H9 (cell line): ENCODE data around the gene FEM1C. TPM values are rescaled to one million over a fixed set of nuclear protein-coding genes. Genes with fewer than 3 reads are reported as not detected.

Experiments
- DNase-seq: peaks from one replicate; pipeline ENCODE4 v3.0.0-alpha.2; 2017
- H2AFZ ChIP-seq: one replicate; pipeline ENCODE4 v1.6.1; 2013; ENCODE audit warnings: mild to moderate bottlenecking, low read length, control low read depth, moderate library complexity
- H2AK5ac ChIP-seq: 2 replicates; pipeline ENCODE4 v1.6.1; 2013; ENCODE audit warnings: low read length, control low read depth, mixed read lengths; ENCODE audit not compliant: insufficient read length
- H2BK120ac ChIP-seq: one replicate; pipeline ENCODE4 v1.6.1; 2013; ENCODE audit warnings: low read depth, mild to moderate bottlenecking, low read length, control low read depth, inconsistent platforms; ENCODE audit not compliant: poor library complexity, severe bottlenecking
- H2BK12ac ChIP-seq: 2 replicates; pipeline ENCODE4 v1.6.1; 2013; ENCODE audit warnings: low read length, control low read depth, mixed read lengths, low read depth; ENCODE audit not compliant: insufficient read length
- H2BK15ac ChIP-seq: 2 replicates; pipeline ENCODE4 v1.6.1; 2013; ENCODE audit warnings: low read depth, low read length, control low read depth
- H2BK20ac ChIP-seq: one replicate; pipeline ENCODE4 v1.6.1; 2013; ENCODE audit warnings: low read depth, mild to moderate bottlenecking, low read length, control low read depth, inconsistent platforms; ENCODE audit not compliant: poor library complexity, severe bottlenecking
- H2BK5ac ChIP-seq: 2 replicates; pipeline ENCODE4 v1.6.1; 2013; ENCODE audit warnings: low read length, control low read depth, mixed read lengths; ENCODE audit not compliant: insufficient read length
- H3K14ac ChIP-seq: 2 replicates; pipeline ENCODE4 v1.6.1; 2013; ENCODE audit warnings: low read length, control low read depth; ENCODE audit not compliant: insufficient read depth
- H3K18ac ChIP-seq: 2 replicates; pipeline ENCODE4 v1.6.1; 2013; ENCODE audit warnings: low read depth, mild to moderate bottlenecking, mixed read lengths, low read length, control low read depth; ENCODE audit not compliant: insufficient read length
- H3K23ac ChIP-seq: 2 replicates; pipeline ENCODE4 v1.6.1; 2013; ENCODE audit warnings: low read length, control low read depth, mixed read lengths, low read depth; ENCODE audit not compliant: insufficient read length
- H3K23me2 ChIP-seq: 2 replicates; pipeline ENCODE4 v1.6.1; 2013; ENCODE audit warnings: low read depth, mild to moderate bottlenecking, mixed read lengths, low read length, control low read depth; ENCODE audit not compliant: insufficient read length, poor library complexity, severe bottlenecking
- H3K27ac ChIP-seq: 2 replicates; pipeline ENCODE4 v1.5.1; 2013; ENCODE audit warnings: low read length, control low read depth, mixed read lengths, low read depth; ENCODE audit not compliant: insufficient read length
- H3K27me3 ChIP-seq: 2 replicates; pipeline ENCODE4 v1.6.1; 2013; ENCODE audit warnings: low read length, control low read depth, inconsistent platforms; ENCODE audit not compliant: insufficient read depth
- H3K4ac ChIP-seq: 2 replicates; pipeline ENCODE4 v1.6.1; 2013; ENCODE audit warnings: low read depth, mild to moderate bottlenecking, control low read depth, inconsistent platforms, low read length, moderate library complexity
- H3K4me1 ChIP-seq: 2 replicates; pipeline ENCODE4 v1.6.1; 2013; ENCODE audit warnings: low read length, control low read depth, inconsistent platforms; ENCODE audit not compliant: insufficient read depth
- H3K4me2 ChIP-seq: 2 replicates; pipeline ENCODE4 v1.6.1; 2013; ENCODE audit warnings: low read length, control low read depth, mixed read lengths; ENCODE audit not compliant: insufficient read length, insufficient read depth
- H3K56ac ChIP-seq: 2 replicates; pipeline ENCODE4 v1.6.1; 2013; ENCODE audit warnings: low read depth, mild to moderate bottlenecking, mixed read lengths, low read length, control low read depth; ENCODE audit not compliant: insufficient read length
- H3K79me1 ChIP-seq: 2 replicates; pipeline ENCODE4 v1.6.1; 2013; ENCODE audit warnings: low read depth, mild to moderate bottlenecking, moderate library complexity, low read length, control low read depth, inconsistent platforms; ENCODE audit not compliant: insufficient read depth, poor library complexity, severe bottlenecking
- H3K79me2 ChIP-seq: 2 replicates; pipeline ENCODE4 v1.6.1; 2013; ENCODE audit warnings: low read length, control low read depth, inconsistent platforms; ENCODE audit not compliant: insufficient read depth
- H3K9ac ChIP-seq: 2 replicates; pipeline ENCODE4 v1.6.1; 2013; ENCODE audit warnings: low read length, control low read depth, mixed read lengths; ENCODE audit not compliant: insufficient read length; ENCODE audit errors: extremely low read depth
- H3K9me3 ChIP-seq: one replicate; pipeline ENCODE4 v1.6.1; 2013; ENCODE audit warnings: low read depth, low read length, inconsistent platforms; ENCODE audit not compliant: control insufficient read depth
- H3T11ph ChIP-seq: one replicate; pipeline ENCODE4 v1.6.1; 2013; ENCODE audit warnings: mild to moderate bottlenecking, low read length, control low read depth, inconsistent platforms
- H4K20me1 ChIP-seq: one replicate; pipeline ENCODE4 v1.6.1; 2013; ENCODE audit not compliant: control insufficient read depth, insufficient read length, insufficient read depth
- H4K5ac ChIP-seq: 2 replicates; pipeline ENCODE4 v1.6.1; 2013; ENCODE audit warnings: low read depth, mild to moderate bottlenecking, mixed read lengths, low read length, control low read depth; ENCODE audit not compliant: insufficient read length
- H4K8ac ChIP-seq: replicated peaks from 2 replicates; pipeline ENCODE4 v1.6.1; 2013; ENCODE audit warnings: low read length, control low read depth, mixed read lengths, low read depth; ENCODE audit not compliant: insufficient read length
- H4K91ac ChIP-seq: 2 replicates; pipeline ENCODE4 v1.6.1; 2013; ENCODE audit warnings: low read depth, mild to moderate bottlenecking, moderate library complexity, mixed read lengths, low read length, control low read depth; ENCODE audit not compliant: insufficient read length
- H3K27ac Mint-ChIP-seq, 3 experiments: 2 replicates in 2 of 3; 3 replicates in 1 of 3; pipeline ENCODE4 v1.8.0; 2020 to 2021; ENCODE audit warnings: mixed read lengths in 3 of 3, mild to moderate bottlenecking in 1 of 3, moderate library complexity in 1 of 3
- H3K27me3 Mint-ChIP-seq: 2 replicates; pipeline ENCODE4 v1.8.0; 2021; ENCODE audit warnings: low read depth, mild to moderate bottlenecking, moderate library complexity, mixed read lengths
- H3K36me3 Mint-ChIP-seq, 3 experiments: 2 replicates in 2 of 3; 3 replicates in 1 of 3; pipeline ENCODE4 v1.8.0; 2020 to 2021; ENCODE audit warnings: low read depth in 3 of 3, mixed read lengths in 3 of 3; ENCODE audit not compliant: insufficient read depth in 1 of 3
- H3K4me1 Mint-ChIP-seq, 2 experiments: 2 replicates each; pipeline ENCODE4 v1.8.0; 2020; ENCODE audit warnings: mixed read lengths in 2 of 2
- H3K4me3 Mint-ChIP-seq, 2 experiments: 2 replicates in 1 of 2; 3 replicates in 1 of 2; pipeline ENCODE4 v1.8.0; 2020 to 2021; ENCODE audit warnings: mild to moderate bottlenecking in 2 of 2, mixed read lengths in 2 of 2, moderate library complexity in 1 of 2
- H3K9me3 Mint-ChIP-seq, 2 experiments: 2 replicates in 1 of 2; 3 replicates in 1 of 2; pipeline ENCODE4 v1.8.0; 2020; ENCODE audit warnings: mild to moderate bottlenecking in 2 of 2, mixed read lengths in 2 of 2, moderate library complexity in 1 of 2
- total RNA-seq: library from RNA; stranded (reverse); gene quantifications from 2 replicates; pipeline ENCODE4 v1.2.1, GENCODE V29; 2021
- TF ChIP-seq, protein P1 (sequence below): fragments of 200-600 bp; sonication (generic); conservative IDR thresholded peaks from 3 replicates; pipeline ENCODE4 v1.8.0; 2021; ENCODE audit warnings: antibody characterized with exemption, mild to moderate bottlenecking

The FEM1C gene
- total RNA-seq, 1 experiment from 2014 or later, result 15.2 TPM

DNA sequence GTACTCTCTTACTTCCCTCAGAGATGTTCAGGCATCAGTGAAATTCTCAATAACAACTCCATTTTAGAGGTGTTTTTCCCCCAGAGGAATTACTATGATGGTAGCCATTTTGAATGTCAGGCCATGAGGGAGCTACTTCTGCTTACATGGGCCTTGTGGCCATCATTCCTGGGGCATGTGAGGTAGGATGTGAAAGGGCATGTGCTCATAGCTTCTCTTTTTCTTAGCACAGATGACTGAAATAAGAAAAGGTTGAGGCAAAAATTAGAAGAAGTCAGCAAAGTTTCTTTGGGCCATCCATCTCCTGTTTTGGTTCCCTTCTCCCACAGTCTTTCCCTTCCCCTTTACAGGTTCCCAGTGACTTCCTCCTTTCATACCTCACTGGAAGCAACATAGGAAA is 68.8 kb downstream of the FEM1C start:
- Mint-ChIP-seq H3K36me3 (no peaks in the 10 kb centered on the region; a peak in 1 of 7 replicates), H3K4me1 (peaks cover 9 to 11% of the 10 kb centered on the region in 2 experiments), H3K4me3 (no peak overlapping the region), H3K27ac (no peak overlapping the region), H3K27me3 (no peaks in the 10 kb centered on the region; the same call in 1 of the 2 replicates), H3K9me3 (no peaks in the 10 kb centered on the region)
- no peaks in the 10 kb centered on the region for H3K79me1 ChIP-seq
- no peak overlapping the region for H3K4ac ChIP-seq
- H2BK5ac ChIP-seq, result no peak overlapping the region
- no peak overlapping the region for H2BK120ac ChIP-seq
- no peak overlapping the region for H3K23ac ChIP-seq
- no peak overlapping the region for H4K91ac ChIP-seq
- no peak overlapping the region for H2BK15ac ChIP-seq
- no peak overlapping the region for H3K4me2 ChIP-seq
- H3K27me3 ChIP-seq, result no peaks in the 10 kb centered on the region
- H2BK12ac ChIP-seq, result no peak overlapping the region
- no peak overlapping the region for H3K14ac ChIP-seq
- DNase-seq, result no peak
- no peak overlapping the region for H2AFZ ChIP-seq
- H3K9me3 ChIP-seq, result no peaks in the 10 kb centered on the region
- H2BK20ac ChIP-seq, result no peak overlapping the region
- peaks cover 5% of the 10 kb centered on the region; the same call in 1 of the 2 replicates for H3K4me1 ChIP-seq
- no peaks in the 10 kb centered on the region for H3K79me2 ChIP-seq
- no peaks in the 10 kb centered on the region for H3K23me2 ChIP-seq
- no peak overlapping the region for H3T11ph ChIP-seq
- H3K27ac ChIP-seq, result no peak overlapping the region
- no peak overlapping the region for H3K18ac ChIP-seq
- no peak overlapping the region for H4K5ac ChIP-seq
- no peaks in the 10 kb centered on the region for H4K20me1 ChIP-seq
- no peak overlapping the region for H4K8ac ChIP-seq
- no peak overlapping the region for H2AK5ac ChIP-seq
- no peak overlapping the region for H3K56ac ChIP-seq
- TF ChIP-seq, protein P1, sequence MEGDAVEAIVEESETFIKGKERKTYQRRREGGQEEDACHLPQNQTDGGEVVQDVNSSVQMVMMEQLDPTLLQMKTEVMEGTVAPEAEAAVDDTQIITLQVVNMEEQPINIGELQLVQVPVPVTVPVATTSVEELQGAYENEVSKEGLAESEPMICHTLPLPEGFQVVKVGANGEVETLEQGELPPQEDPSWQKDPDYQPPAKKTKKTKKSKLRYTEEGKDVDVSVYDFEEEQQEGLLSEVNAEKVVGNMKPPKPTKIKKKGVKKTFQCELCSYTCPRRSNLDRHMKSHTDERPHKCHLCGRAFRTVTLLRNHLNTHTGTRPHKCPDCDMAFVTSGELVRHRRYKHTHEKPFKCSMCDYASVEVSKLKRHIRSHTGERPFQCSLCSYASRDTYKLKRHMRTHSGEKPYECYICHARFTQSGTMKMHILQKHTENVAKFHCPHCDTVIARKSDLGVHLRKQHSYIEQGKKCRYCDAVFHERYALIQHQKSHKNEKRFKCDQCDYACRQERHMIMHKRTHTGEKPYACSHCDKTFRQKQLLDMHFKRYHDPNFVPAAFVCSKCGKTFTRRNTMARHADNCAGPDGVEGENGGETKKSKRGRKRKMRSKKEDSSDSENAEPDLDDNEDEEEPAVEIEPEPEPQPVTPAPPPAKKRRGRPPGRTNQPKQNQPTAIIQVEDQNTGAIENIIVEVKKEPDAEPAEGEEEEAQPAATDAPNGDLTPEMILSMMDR, result no peak
- H3K9ac ChIP-seq, result no peak overlapping the region
